Measurements from ENCODE around the gene CEACAM18.

Gene CEACAM18

DNA sequence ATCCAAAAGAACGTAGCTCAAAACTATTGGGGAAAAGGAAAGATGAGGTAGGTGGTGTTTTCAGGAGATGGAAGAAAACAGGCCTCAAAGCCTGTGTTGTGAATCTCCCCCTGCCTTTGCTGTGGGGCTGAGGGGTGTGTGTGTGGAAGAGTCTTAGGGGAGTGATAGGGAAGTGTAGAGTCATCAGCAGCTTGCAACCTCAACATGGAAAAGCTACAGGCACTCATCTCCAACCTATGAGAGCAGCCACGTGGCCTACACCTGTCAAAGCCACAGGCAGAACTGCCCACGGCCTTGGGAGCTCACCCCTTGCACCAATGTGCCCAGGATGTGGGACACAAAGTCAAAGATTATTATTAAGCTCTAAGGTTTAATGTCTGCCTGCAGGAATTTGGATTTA lies 27.6 kb downstream of the CEACAM18 start:
- TF ChIP-seq, protein P1, sequence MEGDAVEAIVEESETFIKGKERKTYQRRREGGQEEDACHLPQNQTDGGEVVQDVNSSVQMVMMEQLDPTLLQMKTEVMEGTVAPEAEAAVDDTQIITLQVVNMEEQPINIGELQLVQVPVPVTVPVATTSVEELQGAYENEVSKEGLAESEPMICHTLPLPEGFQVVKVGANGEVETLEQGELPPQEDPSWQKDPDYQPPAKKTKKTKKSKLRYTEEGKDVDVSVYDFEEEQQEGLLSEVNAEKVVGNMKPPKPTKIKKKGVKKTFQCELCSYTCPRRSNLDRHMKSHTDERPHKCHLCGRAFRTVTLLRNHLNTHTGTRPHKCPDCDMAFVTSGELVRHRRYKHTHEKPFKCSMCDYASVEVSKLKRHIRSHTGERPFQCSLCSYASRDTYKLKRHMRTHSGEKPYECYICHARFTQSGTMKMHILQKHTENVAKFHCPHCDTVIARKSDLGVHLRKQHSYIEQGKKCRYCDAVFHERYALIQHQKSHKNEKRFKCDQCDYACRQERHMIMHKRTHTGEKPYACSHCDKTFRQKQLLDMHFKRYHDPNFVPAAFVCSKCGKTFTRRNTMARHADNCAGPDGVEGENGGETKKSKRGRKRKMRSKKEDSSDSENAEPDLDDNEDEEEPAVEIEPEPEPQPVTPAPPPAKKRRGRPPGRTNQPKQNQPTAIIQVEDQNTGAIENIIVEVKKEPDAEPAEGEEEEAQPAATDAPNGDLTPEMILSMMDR (IDR thresholded peaks at IDR 0.05; ENCODE audit: low read depth, low read length, missing control alignments): no peak
- H3K4me3 ChIP-seq (replicated peaks; ENCODE audit: low read depth, low read length): no peak overlapping the region
- no peak for DNase-seq (ENCODE audit: extremely low read depth, low read depth)

DNA sequence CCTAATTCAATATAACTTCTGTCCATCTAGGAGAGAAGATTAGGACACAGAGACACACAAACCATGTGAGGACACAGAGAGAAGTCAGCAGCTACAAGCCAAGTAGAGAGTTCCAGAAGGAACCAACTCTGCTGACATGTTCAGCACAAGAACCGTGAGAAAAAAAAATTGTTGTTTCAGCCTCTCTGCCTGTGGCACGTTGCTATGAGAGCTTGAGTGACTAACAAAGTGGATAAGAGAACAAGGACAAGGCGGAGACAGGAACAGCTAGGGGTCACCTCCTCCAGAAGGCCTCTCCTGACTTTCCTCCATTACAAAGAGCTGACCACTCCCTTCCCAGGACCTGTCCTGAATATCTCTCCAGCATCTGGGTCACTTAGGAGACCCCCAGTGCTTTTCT lies 28.9 kb downstream of the CEACAM18 start:
- no peak for DNase-seq (ENCODE audit: extremely low read depth, low read depth)
- TF ChIP-seq, protein P1 (IDR thresholded peaks at IDR 0.05; ENCODE audit: low read depth, low read length, missing control alignments): no peak
- H3K4me3 ChIP-seq (replicated peaks; ENCODE audit: low read depth, low read length): no peak overlapping the region

DNA sequence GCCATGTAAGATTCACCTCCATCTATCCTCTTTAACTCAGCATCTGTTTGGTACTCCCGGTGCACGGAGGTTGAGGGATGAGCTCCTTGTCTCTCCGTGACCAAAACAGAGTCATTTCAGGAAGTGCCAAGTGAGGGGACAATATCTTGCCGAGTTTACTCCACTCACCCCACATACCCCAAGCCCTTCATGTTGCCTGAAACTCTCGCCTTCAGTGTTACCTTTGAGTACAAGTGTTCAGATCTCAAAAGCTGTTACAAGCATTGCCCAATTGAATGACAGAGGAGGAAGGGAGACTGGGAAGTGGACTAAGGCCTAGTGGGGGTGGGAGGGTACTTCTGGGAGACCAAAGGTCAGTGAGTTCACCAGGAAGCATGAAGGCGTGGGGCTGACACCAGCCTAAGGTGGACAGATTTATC lies 29.3 kb downstream of the CEACAM18 start:
- TF ChIP-seq, protein P1 (IDR thresholded peaks at IDR 0.05; ENCODE audit: low read depth, low read length, missing control alignments): no peak
- no peak overlapping the region for H3K4me3 ChIP-seq (replicated peaks; ENCODE audit: low read depth, low read length)
- DNase-seq (ENCODE audit: extremely low read depth, low read depth): no peak

DNA sequence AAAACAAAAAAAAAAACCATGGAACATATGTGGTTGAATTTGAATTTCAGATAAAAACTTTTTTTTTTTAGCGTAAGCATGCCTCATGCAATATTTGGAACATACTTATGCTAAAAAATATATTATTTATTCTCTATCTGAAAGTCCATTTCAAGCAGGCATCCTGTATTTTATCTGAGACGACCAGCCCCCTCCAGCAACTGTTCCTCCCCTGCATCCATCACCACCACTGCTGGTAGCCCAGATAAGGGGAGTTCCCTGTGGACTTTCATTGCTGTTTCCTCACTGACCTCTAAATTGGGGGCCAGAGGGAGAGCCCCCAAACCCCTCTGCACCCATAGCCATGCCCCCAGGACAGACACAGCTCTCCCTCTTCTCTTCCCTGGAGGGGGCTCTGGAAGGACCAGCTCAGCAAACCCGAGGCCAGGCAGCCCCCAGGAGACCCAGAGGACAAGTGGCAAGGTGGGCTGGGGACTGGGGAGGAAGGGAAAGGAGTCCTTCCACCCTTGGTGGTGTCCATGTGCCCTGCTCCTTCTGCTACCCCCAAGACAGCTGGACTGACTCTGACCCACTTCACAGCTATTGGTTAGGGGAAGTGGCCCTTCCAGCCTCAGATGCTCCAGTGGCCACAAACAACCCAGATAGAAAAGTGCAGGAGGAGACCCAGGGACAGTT lies 29.9 kb downstream of the CEACAM18 start:
- no peak for DNase-seq (ENCODE audit: extremely low read depth, low read depth)

DNA sequence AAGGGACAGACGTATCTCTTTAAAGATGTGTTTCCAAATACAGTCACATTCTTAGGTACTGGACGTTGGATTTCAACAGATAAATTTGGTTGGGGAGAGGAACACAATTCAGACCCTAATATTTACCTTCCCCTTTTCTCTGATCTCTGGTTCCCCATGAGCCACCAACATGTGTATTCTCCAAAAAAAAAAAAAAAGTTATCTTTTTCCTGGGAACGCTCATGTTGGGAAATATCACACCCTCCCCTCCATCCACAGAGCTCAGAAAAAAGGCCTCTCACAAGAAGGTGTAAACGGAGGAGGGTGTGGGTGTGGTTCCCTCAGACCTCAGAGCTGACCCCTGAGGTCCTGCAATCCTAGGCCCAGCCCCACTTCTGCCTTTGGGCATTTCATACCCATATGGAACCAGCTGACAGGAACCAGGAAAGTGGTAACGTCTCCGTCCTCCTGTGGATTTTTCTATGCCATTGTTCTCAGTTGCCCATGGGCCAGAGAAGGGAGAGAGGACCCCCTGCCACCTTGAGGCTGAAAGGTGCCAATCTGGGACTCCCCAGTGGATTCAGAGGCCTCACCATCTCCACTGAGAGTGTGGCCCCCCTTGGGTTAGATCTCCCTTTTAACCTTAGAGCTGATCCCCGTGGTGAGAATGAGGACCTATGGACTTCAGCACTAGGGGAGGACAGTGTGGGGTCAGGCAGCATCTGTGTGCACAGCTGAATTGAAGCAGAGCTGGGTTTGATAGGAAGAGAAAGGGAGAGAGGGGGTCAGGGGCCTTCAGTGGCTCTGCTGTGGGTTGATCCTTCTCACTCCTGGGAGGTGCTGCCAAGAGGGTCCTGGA lies 31.7 kb downstream of the CEACAM18 start:
- DNase-seq (ENCODE audit: extremely low read depth, low read depth): no peak
- no peak overlapping the region for H3K4me3 ChIP-seq (replicated peaks; ENCODE audit: low read depth, low read length)
- TF ChIP-seq, protein P1 (IDR thresholded peaks at IDR 0.05; ENCODE audit: low read depth, low read length, missing control alignments): no peak

More for the DNA sequence above, 29.9 kb downstream of the CEACAM18 start:
- TF ChIP-seq, protein P1 (IDR thresholded peaks at IDR 0.05; ENCODE audit: low read depth, low read length, missing control alignments): no peak
- H3K4me3 ChIP-seq (replicated peaks; ENCODE audit: low read depth, low read length): no peak overlapping the region

DNA sequence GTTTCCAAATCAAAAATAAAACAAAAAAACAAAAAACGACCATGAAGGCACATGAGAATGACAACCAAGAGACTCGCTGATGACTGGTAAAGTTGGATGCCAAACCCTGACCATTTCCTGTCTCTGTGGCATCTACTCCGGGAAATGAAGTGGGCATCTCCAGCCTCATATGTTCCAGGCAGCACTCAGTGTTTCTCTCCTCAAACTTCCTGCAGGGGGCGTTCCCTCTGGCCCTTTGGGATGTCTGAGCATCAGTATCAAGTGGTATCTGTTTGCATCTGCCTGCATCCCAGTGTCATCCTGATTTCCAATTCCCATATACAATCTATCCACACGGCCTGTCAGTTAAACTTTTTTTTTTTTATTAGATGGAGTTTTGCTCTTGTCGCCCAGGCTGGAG lies 33.0 kb downstream of the CEACAM18 start:
- no peak for DNase-seq (ENCODE audit: extremely low read depth, low read depth)
- H3K4me3 ChIP-seq (replicated peaks; ENCODE audit: low read depth, low read length): no peak overlapping the region
- TF ChIP-seq, protein P1 (IDR thresholded peaks at IDR 0.05; ENCODE audit: low read depth, low read length, missing control alignments): peak; percentile 36
